Breast epithelium (tissue), 3 donors: ENCODE data around the gene BPNT1.

Experiments
- CTCF ChIP-seq, 3 donors: fragments of 450-650 bp; IDR thresholded peaks; one replicate each; pipeline ENCODE4 v1.5.1; 2016 to 2017; ENCODE audit warnings: antibody characterized with exemption in 3 of 3, mild to moderate bottlenecking in 3 of 3, moderate library complexity in 3 of 3
- POLR2A ChIP-seq: fragments of 450-650 bp; IDR thresholded peaks from one replicate; pipeline ENCODE4 v1.6.1; 2016; ENCODE audit warnings: antibody characterized with exemption, mild to moderate bottlenecking, moderate library complexity

DNA sequence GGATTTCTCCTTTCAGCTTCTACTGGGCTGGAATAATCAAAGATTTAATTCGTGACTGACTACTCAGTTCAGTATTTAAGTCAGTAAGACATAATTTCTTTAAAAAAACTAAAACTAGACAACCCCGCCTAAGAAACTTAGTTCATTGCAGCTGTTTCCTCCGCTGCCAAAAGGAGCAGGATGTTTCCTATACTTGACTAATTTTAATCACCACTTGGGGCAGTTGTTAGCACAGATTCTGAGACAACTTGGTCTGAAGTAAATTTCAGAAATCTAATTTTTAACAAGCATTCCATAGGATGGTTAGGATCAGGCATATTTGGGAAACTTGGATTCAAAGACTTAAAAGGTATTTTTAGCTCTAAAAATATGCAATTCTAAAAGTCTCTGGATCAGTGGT lies 77.3 kb downstream of the BPNT1 start:
- no peak for TF ChIP-seq POLR2A
- TF ChIP-seq CTCF (IDR thresholded peaks at IDR 0.05) = no peak
